Measurements from ENCODE around the gene CD1B. TPM values are rescaled to one million over a fixed set of nuclear protein-coding genes. Genes with fewer than 3 reads are reported as not detected.

Gene CD1B
- total and polyA plus RNA-seq, 9 of the 15 experiments (the other 6 are each of a cell fraction or from before 2014, with no cell fraction given): not detected

DNA sequence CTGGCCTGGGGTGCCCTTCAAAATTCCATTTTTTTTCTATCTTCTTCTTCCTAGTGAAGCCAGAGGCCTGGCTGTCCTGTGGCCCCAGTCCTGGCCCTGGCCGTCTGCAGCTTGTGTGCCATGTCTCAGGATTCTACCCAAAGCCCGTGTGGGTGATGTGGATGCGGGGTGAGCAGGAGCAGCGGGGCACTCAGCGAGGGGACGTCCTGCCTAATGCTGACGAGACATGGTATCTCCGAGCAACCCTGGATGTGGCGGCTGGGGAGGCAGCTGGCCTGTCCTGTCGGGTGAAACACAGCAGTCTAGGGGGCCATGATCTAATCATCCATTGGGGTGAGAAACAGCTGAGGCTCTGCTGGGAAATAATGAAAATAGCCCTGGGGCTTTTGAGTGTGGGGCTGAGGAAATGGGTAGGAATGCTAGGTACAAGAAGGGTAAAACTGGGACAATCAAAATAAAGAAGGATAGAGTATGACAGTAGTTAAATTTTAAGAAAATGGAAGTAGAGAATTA lies 24.5 kb upstream of the CD1B start:
- Histone ChIP-seq H3K27ac (ENCODE audit: extremely low read depth, low read depth, low read length) (no peak overlapping the region), H3K4me3 (no peak overlapping the region), H3K4me2 (ENCODE audit: insufficient read depth, low read length) (no peak overlapping the region), H3K79me2 (ENCODE audit: control insufficient read depth, insufficient read depth, low read length) (no peaks in the 10 kb centered on the region), H4K20me1 (replicated peaks; ENCODE audit: control insufficient read depth, insufficient read depth, low read length) (no peaks in the 10 kb centered on the region), H3K36me3 (ENCODE audit: control insufficient read depth, insufficient read depth, low read length) (no peaks in the 10 kb centered on the region), H3K27me3 (ENCODE audit: control insufficient read depth in 2 of 2, insufficient read depth in 2 of 2, low read length in 2 of 2) (no peaks in the 10 kb centered on the region), H3K9me1 (ENCODE audit: control insufficient read depth, insufficient read depth, low read length) (no peaks in the 10 kb centered on the region), H3K9me3 (replicated peaks; ENCODE audit: control insufficient read depth, insufficient read depth, low read depth, low read length) (no peaks in the 10 kb centered on the region), H2AFZ (ENCODE audit: low read depth, low read length) (no peak overlapping the region), H3K9ac (ENCODE audit: insufficient read depth in 1 of 2, low read depth in 2 of 2, low read length in 2 of 2) (no peak overlapping the region), H3K4me1 (replicated peaks in 1 of 2; ENCODE audit: control insufficient read depth in 2 of 2, insufficient read depth in 2 of 2, low read length in 2 of 2) (no peaks in the 10 kb centered on the region)
- in situ Hi-C loops (cut with MboI) (no loop called here), intact Hi-C loops (cut with micrococcal nuclease) (no loop called here)
- POLR2A ChIA-PET: no interaction called here
- no peak for ATAC-seq
- CTCF ChIA-PET (ENCODE audit: low intra/inter-chr PET ratio): no interaction called here
- no TSS peak for BruUV-seq (replicated peaks)
- no peak for FAIRE-seq
- no peak for TF ChIP-seq BRF1 (IDR thresholded peaks at IDR 0.05; ENCODE audit: borderline replicate concordance, extremely low read depth, insufficient read length)
- TF ChIP-seq RBM22 (IDR thresholded peaks at IDR 0.05; ENCODE audit: low read depth, low read length, poor library complexity, severe bottlenecking): no peak
- no peak for TF ChIP-seq PTRF (tag; IDR thresholded peaks at IDR 0.05)
- TF ChIP-seq PTTG1 (tag; IDR thresholded peaks at IDR 0.05; ENCODE audit: low read depth): no peak
- DNase-seq (ENCODE audit: extremely low read depth in 1 of 4, low spot score in 3 of 4): no peak
- 0% methylated on average over 9 of the region's 10 CpGs for WGBS (ENCODE audit: insufficient coverage, low coverage, missing lambda C conversion rate)

DNA sequence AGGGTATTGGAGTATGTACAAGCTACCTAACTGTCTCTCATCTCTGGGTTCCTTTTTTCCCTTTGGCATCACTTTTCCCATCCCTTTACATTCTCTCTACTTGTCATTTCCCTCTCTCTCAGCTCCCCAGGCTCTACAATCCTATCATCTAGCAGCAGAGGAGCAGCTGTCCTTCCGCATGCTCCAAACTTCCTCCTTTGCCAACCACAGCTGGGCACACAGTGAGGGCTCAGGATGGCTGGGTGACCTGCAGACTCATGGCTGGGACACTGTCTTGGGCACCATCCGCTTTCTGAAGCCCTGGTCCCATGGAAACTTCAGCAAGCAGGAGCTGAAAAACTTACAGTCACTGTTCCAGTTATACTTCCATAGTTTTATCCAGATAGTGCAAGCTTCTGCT lies 22.9 kb upstream of the CD1B start:
- TF ChIP-seq NR1H2 (CRISPR knock-in tag; IDR thresholded peaks at IDR 0.05): no peak
- no peak for TF ChIP-seq ZEB2 (IDR thresholded peaks at IDR 0.05)
- no peak for TF ChIP-seq ZFX (CRISPR knock-in tag; IDR thresholded peaks at IDR 0.05)
- TF ChIP-seq ZFP30 (CRISPR knock-in tag; IDR thresholded peaks at IDR 0.05; ENCODE audit: borderline replicate concordance): no peak
- no peak for TF ChIP-seq ZNF184 (CRISPR knock-in tag; IDR thresholded peaks at IDR 0.05)
- no peak for TF ChIP-seq FOXA1 (IDR thresholded peaks at IDR 0.05; ENCODE audit: borderline replicate concordance)
- TF ChIP-seq HMG20A (CRISPR knock-in tag; conservative IDR thresholded peaks at IDR 0.05): no peak
- TF ChIP-seq SRSF9 (IDR thresholded peaks at IDR 0.05; ENCODE audit: borderline replicate concordance, low read depth, low read length): no peak
- TF ChIP-seq LEF1 (IDR thresholded peaks at IDR 0.05): no peak
- no peak for TF ChIP-seq ZSCAN29 (IDR thresholded peaks at IDR 0.05)
- TF ChIP-seq ZC3H4 (CRISPR knock-in tag; IDR thresholded peaks at IDR 0.05; ENCODE audit: borderline replicate concordance): no peak
- TF ChIP-seq FIP1L1 (IDR thresholded peaks at IDR 0.05; ENCODE audit: low read depth, low read length, poor library complexity, severe bottlenecking): no peak
- no peak for TF ChIP-seq BRF1 (IDR thresholded peaks at IDR 0.05; ENCODE audit: borderline replicate concordance, extremely low read depth, insufficient read length)
- TF ChIP-seq NONO (IDR thresholded peaks at IDR 0.05; ENCODE audit: low read depth in 2 of 2, low read length in 1 of 2): no peak
- Histone ChIP-seq H3K27me3 (ENCODE audit: control insufficient read depth in 2 of 2, insufficient read depth in 2 of 2, low read length in 2 of 2) (no peaks in the 10 kb centered on the region), H3K27ac (ENCODE audit: extremely low read depth, low read depth, low read length) (no peak overlapping the region), H3K9me1 (ENCODE audit: control insufficient read depth, insufficient read depth, low read length) (no peaks in the 10 kb centered on the region), H3K79me2 (ENCODE audit: control insufficient read depth, insufficient read depth, low read length) (no peaks in the 10 kb centered on the region), H2AFZ (ENCODE audit: low read depth, low read length) (no peak overlapping the region), H3K9me3 (replicated peaks; ENCODE audit: control insufficient read depth, insufficient read depth, low read depth, low read length) (no peaks in the 10 kb centered on the region), H3K4me2 (ENCODE audit: insufficient read depth, low read length) (no peak overlapping the region), H3K9ac (ENCODE audit: insufficient read depth in 1 of 2, low read depth in 2 of 2, low read length in 2 of 2) (no peak overlapping the region), H3K4me1 (replicated peaks in 1 of 2; ENCODE audit: control insufficient read depth in 2 of 2, insufficient read depth in 2 of 2, low read length in 2 of 2) (no peaks in the 10 kb centered on the region), H3K36me3 (ENCODE audit: control insufficient read depth, insufficient read depth, low read length) (no peaks in the 10 kb centered on the region), H3K4me3 (no peak overlapping the region), H4K20me1 (replicated peaks; ENCODE audit: control insufficient read depth, insufficient read depth, low read length) (no peaks in the 10 kb centered on the region)
- no peak for DNase-seq (ENCODE audit: extremely low read depth in 1 of 4, low spot score in 3 of 4)
- no TSS peak for BruUV-seq (replicated peaks)
- FAIRE-seq: no peak
- ChIA-PET POLR2A (no interaction called here), CTCF (ENCODE audit: low intra/inter-chr PET ratio) (no interaction called here)
- in situ Hi-C loops (cut with MboI): no loop called here
- 0% methylated on average over 2 of the region's 2 CpGs for WGBS (ENCODE audit: insufficient coverage, low coverage, missing lambda C conversion rate)
- ATAC-seq: no peak
- intact Hi-C loops (cut with micrococcal nuclease): no loop called here

Measured in K562 (cell line).